ENCODE results near the gene CSN3.
"Not testable (repeated sequence)": the region's sequence is repeated elsewhere in the genome, so short reads cannot be mapped to it uniquely, and the experiment has no call there.

Gene CSN3
- total RNA-seq: 0 reads per million in 9 experiments

GRCh38 chr4:70242297-70242696, at the start of gene CSN3:
Gene CSN3, plus strand, starts transcription at chr4:70242597. Its CDS starts 2,223 bp downstream, at chr4:70244820.
- H3K27me3 Mint-ChIP-seq; H3K4me3 Mint-ChIP-seq; H3K27ac Mint-ChIP-seq; H3K9me3 Mint-ChIP-seq; ATAC-seq (replicated peaks); H3K4me1 Mint-ChIP-seq (ENCODE audit: low read depth in 2 of 2); H3K36me3 Mint-ChIP-seq (ENCODE audit: insufficient read depth); DNase-seq: not testable (repeated sequence)

GRCh38 chr4:70192895-70193294, 49.5 kb upstream of the CSN3 start:
- DNase-seq: no peak
- no peak for ATAC-seq (replicated peaks)
- Mint-ChIP-seq H3K36me3 (ENCODE audit: insufficient read depth) (no peaks in the 10 kb centered on the region), H3K4me1 (ENCODE audit: low read depth in 2 of 2) (no peaks in the 10 kb centered on the region), H3K27me3 (no peaks in the 10 kb centered on the region), H3K9me3 (peaks cover 0 to 2% of the 10 kb centered on the region in 2 donors), H3K27ac (no peak overlapping the region), H3K4me3 (no peak overlapping the region)

GRCh38 chr4:70195425-70195824, 47.0 kb upstream of the CSN3 start, which contains the start of gene ODAM:
Gene ODAM, plus strand, starts transcription at chr4:70195725. Its CDS starts 819 bp downstream, at chr4:70196544.
- no peak within 1 kb of the TSS for H3K4me3 Mint-ChIP-seq
- no peak for ATAC-seq (replicated peaks)
- H3K27me3 Mint-ChIP-seq: no peaks in the 10 kb centered on the region
- no peaks in the 10 kb centered on the region for H3K4me1 Mint-ChIP-seq (ENCODE audit: low read depth in 2 of 2)
- H3K27ac Mint-ChIP-seq: no peak within 1 kb of the TSS
- no peaks in the 10 kb centered on the region for H3K36me3 Mint-ChIP-seq (ENCODE audit: insufficient read depth)
- no peak for DNase-seq
- H3K9me3 Mint-ChIP-seq: peaks cover 0 to 7% of the 10 kb centered on the region in 2 donors

GRCh38 chr4:70196857-70197256, 45.5 kb upstream of the CSN3 start:
- no peak for ATAC-seq (replicated peaks)
- DNase-seq: no peak
- Mint-ChIP-seq H3K4me1 (ENCODE audit: low read depth in 2 of 2) (no peaks in the 10 kb centered on the region), H3K27ac (no peak overlapping the region), H3K9me3 (peaks cover 0 to 5% of the 10 kb centered on the region in 2 donors), H3K27me3 (no peaks in the 10 kb centered on the region), H3K4me3 (no peak overlapping the region), H3K36me3 (ENCODE audit: insufficient read depth) (no peaks in the 10 kb centered on the region)

GRCh38 chr4:70197842-70198241, 44.6 kb upstream of the CSN3 start:
- H3K36me3 Mint-ChIP-seq (ENCODE audit: insufficient read depth): no peaks in the 10 kb centered on the region

GRCh38 chr4:70203601-70204000, 38.8 kb upstream of the CSN3 start:
- Mint-ChIP-seq H3K9me3 (peaks cover 0 to 9% of the 10 kb centered on the region in 2 donors), H3K4me3 (no peak overlapping the region), H3K27ac (no peak overlapping the region), H3K36me3 (ENCODE audit: insufficient read depth) (no peaks in the 10 kb centered on the region), H3K27me3 (no peaks in the 10 kb centered on the region), H3K4me1 (ENCODE audit: low read depth in 2 of 2) (no peaks in the 10 kb centered on the region)
- no peak for DNase-seq
- no peak for ATAC-seq (replicated peaks)

More at GRCh38 chr4:70197842-70198241, 44.6 kb upstream of the CSN3 start:
- no peak overlapping the region for H3K27ac Mint-ChIP-seq
- H3K27me3 Mint-ChIP-seq: no peaks in the 10 kb centered on the region
- no peak overlapping the region for H3K4me3 Mint-ChIP-seq
- DNase-seq (no peak), ATAC-seq (replicated peaks) (no peak)
- H3K9me3 Mint-ChIP-seq: peaks cover 0 to 5% of the 10 kb centered on the region in 2 donors
- H3K4me1 Mint-ChIP-seq (ENCODE audit: low read depth in 2 of 2): no peaks in the 10 kb centered on the region

GRCh38 chr4:70212752-70213151, 29.6 kb upstream of the CSN3 start:
- H3K27ac Mint-ChIP-seq; DNase-seq; H3K4me1 Mint-ChIP-seq (ENCODE audit: low read depth in 2 of 2); ATAC-seq (replicated peaks); H3K27me3 Mint-ChIP-seq; H3K4me3 Mint-ChIP-seq; H3K36me3 Mint-ChIP-seq (ENCODE audit: insufficient read depth): not testable (repeated sequence)
- H3K9me3 Mint-ChIP-seq: peaks cover 14 to 17% of the 10 kb centered on the region in 2 donors

GRCh38 chr4:70216109-70216508, 26.3 kb upstream of the CSN3 start:
- not testable (repeated sequence) for H3K27me3 Mint-ChIP-seq; ATAC-seq (replicated peaks); H3K4me3 Mint-ChIP-seq; H3K9me3 Mint-ChIP-seq; H3K27ac Mint-ChIP-seq; H3K36me3 Mint-ChIP-seq (ENCODE audit: insufficient read depth); H3K4me1 Mint-ChIP-seq (ENCODE audit: low read depth in 2 of 2); DNase-seq

GRCh38 chr4:70216550-70216949, 25.8 kb upstream of the CSN3 start:
- H3K4me3 Mint-ChIP-seq; H3K27ac Mint-ChIP-seq; H3K36me3 Mint-ChIP-seq (ENCODE audit: insufficient read depth); H3K4me1 Mint-ChIP-seq (ENCODE audit: low read depth in 2 of 2); DNase-seq; ATAC-seq (replicated peaks); H3K27me3 Mint-ChIP-seq; H3K9me3 Mint-ChIP-seq: not testable (repeated sequence)

GRCh38 chr4:70221389-70221788, 21.0 kb upstream of the CSN3 start:
- H3K4me1 Mint-ChIP-seq (ENCODE audit: low read depth in 2 of 2); H3K27ac Mint-ChIP-seq; H3K9me3 Mint-ChIP-seq; ATAC-seq (replicated peaks); H3K27me3 Mint-ChIP-seq; DNase-seq; H3K4me3 Mint-ChIP-seq; H3K36me3 Mint-ChIP-seq (ENCODE audit: insufficient read depth): not testable (repeated sequence)

- not testable (repeated sequence) for H3K9me3 Mint-ChIP-seq; H3K36me3 Mint-ChIP-seq (ENCODE audit: insufficient read depth); DNase-seq; H3K27ac Mint-ChIP-seq; H3K27me3 Mint-ChIP-seq; H3K4me1 Mint-ChIP-seq (ENCODE audit: low read depth in 2 of 2); ATAC-seq (replicated peaks); H3K4me3 Mint-ChIP-seq
These were observed 20.6 kb upstream of the CSN3 start for GRCh38 chr4:70221818-70222217.

- no peaks in the 10 kb centered on the region for H3K36me3 Mint-ChIP-seq (ENCODE audit: insufficient read depth)
- H3K9me3 Mint-ChIP-seq: peaks cover 0 to 4% of the 10 kb centered on the region in 2 donors
- no peaks in the 10 kb centered on the region for H3K4me1 Mint-ChIP-seq (ENCODE audit: low read depth in 2 of 2)
- H3K27me3 Mint-ChIP-seq: no peaks in the 10 kb centered on the region
- no peak within 1 kb of the TSS for H3K4me3 Mint-ChIP-seq
- ATAC-seq (replicated peaks) (no peak), DNase-seq (no peak)
- H3K27ac Mint-ChIP-seq: no peak within 1 kb of the TSS
These were observed 16.6 kb upstream of the CSN3 start, which contains the start of gene FDCSP for GRCh38 chr4:70225824-70226223. Gene FDCSP, plus strand, starts transcription at chr4:70226124. Its CDS starts 5,071 bp downstream, at chr4:70231195.

- no peak for DNase-seq
- Mint-ChIP-seq H3K9me3 (peaks cover 0 to 4% of the 10 kb centered on the region in 2 donors), H3K27ac (no peak overlapping the region), H3K4me1 (ENCODE audit: low read depth in 2 of 2) (no peaks in the 10 kb centered on the region), H3K36me3 (ENCODE audit: insufficient read depth) (no peaks in the 10 kb centered on the region), H3K4me3 (no peak overlapping the region), H3K27me3 (no peaks in the 10 kb centered on the region)
- no peak for ATAC-seq (replicated peaks)
These were observed 6.3 kb upstream of the CSN3 start for GRCh38 chr4:70236125-70236524.

GRCh38 chr4:70239131-70239883, 3.1 kb upstream of the CSN3 start:
- H3K27ac Mint-ChIP-seq: no peak overlapping the region
- ATAC-seq (replicated peaks) (no peak), DNase-seq (no peak)
- H3K4me1 Mint-ChIP-seq (ENCODE audit: low read depth in 2 of 2): no peaks in the 10 kb centered on the region
- H3K4me3 Mint-ChIP-seq: no peak overlapping the region
- no peaks in the 10 kb centered on the region for H3K27me3 Mint-ChIP-seq
- H3K9me3 Mint-ChIP-seq: peaks cover 0 to 4% of the 10 kb centered on the region in 2 donors
- no peaks in the 10 kb centered on the region for H3K36me3 Mint-ChIP-seq (ENCODE audit: insufficient read depth)

All from effector memory CD8-positive, alpha-beta T cell (primary cell).